ENCODE data around the gene S100A2.

Gene S100A2

GRCh38 chr1:153545067-153546055, 20.3 kb downstream of the S100A2 start, which contains the start of gene S100A4:
Gene S100A4 (minus strand): TSS chr1:153545806. CDS start chr1:153544794, 1,012 bp downstream.
- DNase-seq (ENCODE audit: low read depth) = peak; percentile 92

GRCh38 chr1:153544453-153545066, 21.1 kb downstream of the S100A2 start:
- DNase-seq (ENCODE audit: low read depth) = no peak

- DNase-seq (ENCODE audit: low read depth) = no peak
These were observed 21.9 kb downstream of the S100A2 start for GRCh38 chr1:153543736-153544135.

GRCh38 chr1:153542956-153543711, 22.5 kb downstream of the S100A2 start:
- DNase-seq (ENCODE audit: low read depth) = no peak

GRCh38 chr1:153541641-153542590, 23.7 kb downstream of the S100A2 start:
- no peak for DNase-seq (ENCODE audit: low read depth)

GRCh38 chr1:153540394-153541361, 25.0 kb downstream of the S100A2 start, which contains the start of gene S100A5:
Gene S100A5 (minus strand): TSS chr1:153540934. CDS start chr1:153540191, 743 bp downstream.
- no peak for DNase-seq (ENCODE audit: low read depth)

- no peak for DNase-seq (ENCODE audit: low read depth)
These were observed 26.1 kb downstream of the S100A2 start for GRCh38 chr1:153539395-153540093.

GRCh38 chr1:153538315-153538821, 27.3 kb downstream of the S100A2 start:
- DNase-seq (ENCODE audit: low read depth) = no peak

GRCh38 chr1:153537376-153537730, 28.3 kb downstream of the S100A2 start:
- DNase-seq (ENCODE audit: low read depth) = no peak

GRCh38 chr1:153536671-153537375, 28.8 kb downstream of the S100A2 start:
- DNase-seq (ENCODE audit: low read depth) = no peak

GRCh38 chr1:153536012-153536670, 29.5 kb downstream of the S100A2 start:
- peak; percentile 76 for DNase-seq (ENCODE audit: low read depth)

- peak; percentile 66 for DNase-seq (ENCODE audit: low read depth)
These were observed 30.2 kb downstream of the S100A2 start, which contains the start of gene S100A6 for GRCh38 chr1:153535242-153536011. Gene S100A6 (minus strand): TSS chr1:153535991. CDS start chr1:153535339, 652 bp downstream.

GRCh38 chr1:153534925-153535241, 30.8 kb downstream of the S100A2 start:
- no peak for DNase-seq (ENCODE audit: low read depth)

- no peak for DNase-seq (ENCODE audit: low read depth)
These were observed 31.3 kb downstream of the S100A2 start for GRCh38 chr1:153534226-153534924.

GRCh38 chr1:153533689-153534201, 31.9 kb downstream of the S100A2 start:
- peak; percentile 84 for DNase-seq (ENCODE audit: low read depth)
